HL-60 (cell line): ENCODE results near the gene LNPEP.

Experiments
- DNase-seq, 2 experiments: peaks; one replicate each; pipeline ENCODE4 v3.0.0-alpha.2; 2010 to 2020; ENCODE audit warnings: low read depth in 1 of 2, low spot score in 1 of 2
- H3K27ac ChIP-seq: fragments of 250-450 bp; sonication (Bioruptor Pico); replicated peaks from 2 replicates; pipeline ENCODE4 v1.5.1; 2020; ENCODE audit warnings: mild to moderate bottlenecking, moderate library complexity
- H3K27me3 ChIP-seq: fragments of 250-450 bp; sonication (Bioruptor Pico); 2 replicates; pipeline ENCODE4 v1.5.1; 2021; ENCODE audit warnings: mild to moderate bottlenecking, moderate library complexity; ENCODE audit not compliant: insufficient read depth, poor library complexity, severe bottlenecking
- H3K4me3 ChIP-seq: replicated peaks from 2 replicates; pipeline ENCODE4 v1.5.1; 2011; ENCODE audit warnings: mild to moderate bottlenecking, control low read depth, low read length; ENCODE audit not compliant: insufficient read depth
- GABPA ChIP-seq: IDR thresholded peaks from 2 replicates; pipeline ENCODE4 v1.6.1; 2012; ENCODE audit warnings: low read depth
- POLR2AphosphoS5 ChIP-seq: IDR thresholded peaks from 2 replicates; pipeline ENCODE4 v1.6.1; 2012; ENCODE audit warnings: low read depth
- SPI1 ChIP-seq: IDR thresholded peaks from 2 replicates; pipeline ENCODE4 v1.6.1; 2012; ENCODE audit warnings: low read depth, mild to moderate bottlenecking, borderline replicate concordance
- TF ChIP-seq, protein P1 (sequence below): IDR thresholded peaks from one replicate; pipeline ENCODE4 v1.5.1; 2011; ENCODE audit warnings: low read length, control low read depth, inconsistent platforms; ENCODE audit not compliant: insufficient read depth
- TF ChIP-seq, protein P2 (sequence below): IDR thresholded peaks from 2 replicates; pipeline ENCODE4 v1.6.1; 2012; ENCODE audit warnings: low read depth; ENCODE audit not compliant: insufficient replicate concordance

Gene LNPEP

GRCh38 chr5:96945144-96945897, 9.4 kb downstream of the LNPEP start:
- H3K27me3 ChIP-seq = no peaks in the 10 kb centered on the region
- H3K27ac ChIP-seq = no peak overlapping the region
- no peak overlapping the region for H3K4me3 ChIP-seq
- no peak for DNase-seq
- TF ChIP-seq SPI1 (no peak), GABPA (no peak)
- TF ChIP-seq, protein P1, sequence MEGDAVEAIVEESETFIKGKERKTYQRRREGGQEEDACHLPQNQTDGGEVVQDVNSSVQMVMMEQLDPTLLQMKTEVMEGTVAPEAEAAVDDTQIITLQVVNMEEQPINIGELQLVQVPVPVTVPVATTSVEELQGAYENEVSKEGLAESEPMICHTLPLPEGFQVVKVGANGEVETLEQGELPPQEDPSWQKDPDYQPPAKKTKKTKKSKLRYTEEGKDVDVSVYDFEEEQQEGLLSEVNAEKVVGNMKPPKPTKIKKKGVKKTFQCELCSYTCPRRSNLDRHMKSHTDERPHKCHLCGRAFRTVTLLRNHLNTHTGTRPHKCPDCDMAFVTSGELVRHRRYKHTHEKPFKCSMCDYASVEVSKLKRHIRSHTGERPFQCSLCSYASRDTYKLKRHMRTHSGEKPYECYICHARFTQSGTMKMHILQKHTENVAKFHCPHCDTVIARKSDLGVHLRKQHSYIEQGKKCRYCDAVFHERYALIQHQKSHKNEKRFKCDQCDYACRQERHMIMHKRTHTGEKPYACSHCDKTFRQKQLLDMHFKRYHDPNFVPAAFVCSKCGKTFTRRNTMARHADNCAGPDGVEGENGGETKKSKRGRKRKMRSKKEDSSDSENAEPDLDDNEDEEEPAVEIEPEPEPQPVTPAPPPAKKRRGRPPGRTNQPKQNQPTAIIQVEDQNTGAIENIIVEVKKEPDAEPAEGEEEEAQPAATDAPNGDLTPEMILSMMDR = no peak

DNA sequence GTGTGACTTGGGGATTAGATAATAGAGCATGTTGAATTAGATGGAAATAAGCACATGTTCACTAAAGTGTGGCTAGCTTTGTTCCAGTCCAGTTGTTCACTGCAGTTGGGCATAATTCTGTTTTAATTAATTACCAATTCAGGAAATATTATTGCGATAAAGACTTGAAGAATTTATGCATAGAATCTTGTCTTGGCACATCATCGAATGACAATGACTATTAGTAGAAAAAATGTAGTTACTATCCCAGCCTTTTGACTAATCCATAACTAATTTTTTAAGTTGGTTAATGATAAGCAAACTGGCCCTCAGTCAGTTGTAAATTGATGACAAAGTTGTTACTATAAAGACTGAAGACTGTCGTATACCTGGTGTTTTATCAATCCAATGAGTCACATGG, 10.5 kb downstream of the LNPEP start:
- DNase-seq = no peak
- TF ChIP-seq, protein P1 = no peak
- no peak for TF ChIP-seq POLR2AphosphoS5
- no peak for TF ChIP-seq SPI1
- no peak for TF ChIP-seq GABPA
- TF ChIP-seq, protein P2, sequence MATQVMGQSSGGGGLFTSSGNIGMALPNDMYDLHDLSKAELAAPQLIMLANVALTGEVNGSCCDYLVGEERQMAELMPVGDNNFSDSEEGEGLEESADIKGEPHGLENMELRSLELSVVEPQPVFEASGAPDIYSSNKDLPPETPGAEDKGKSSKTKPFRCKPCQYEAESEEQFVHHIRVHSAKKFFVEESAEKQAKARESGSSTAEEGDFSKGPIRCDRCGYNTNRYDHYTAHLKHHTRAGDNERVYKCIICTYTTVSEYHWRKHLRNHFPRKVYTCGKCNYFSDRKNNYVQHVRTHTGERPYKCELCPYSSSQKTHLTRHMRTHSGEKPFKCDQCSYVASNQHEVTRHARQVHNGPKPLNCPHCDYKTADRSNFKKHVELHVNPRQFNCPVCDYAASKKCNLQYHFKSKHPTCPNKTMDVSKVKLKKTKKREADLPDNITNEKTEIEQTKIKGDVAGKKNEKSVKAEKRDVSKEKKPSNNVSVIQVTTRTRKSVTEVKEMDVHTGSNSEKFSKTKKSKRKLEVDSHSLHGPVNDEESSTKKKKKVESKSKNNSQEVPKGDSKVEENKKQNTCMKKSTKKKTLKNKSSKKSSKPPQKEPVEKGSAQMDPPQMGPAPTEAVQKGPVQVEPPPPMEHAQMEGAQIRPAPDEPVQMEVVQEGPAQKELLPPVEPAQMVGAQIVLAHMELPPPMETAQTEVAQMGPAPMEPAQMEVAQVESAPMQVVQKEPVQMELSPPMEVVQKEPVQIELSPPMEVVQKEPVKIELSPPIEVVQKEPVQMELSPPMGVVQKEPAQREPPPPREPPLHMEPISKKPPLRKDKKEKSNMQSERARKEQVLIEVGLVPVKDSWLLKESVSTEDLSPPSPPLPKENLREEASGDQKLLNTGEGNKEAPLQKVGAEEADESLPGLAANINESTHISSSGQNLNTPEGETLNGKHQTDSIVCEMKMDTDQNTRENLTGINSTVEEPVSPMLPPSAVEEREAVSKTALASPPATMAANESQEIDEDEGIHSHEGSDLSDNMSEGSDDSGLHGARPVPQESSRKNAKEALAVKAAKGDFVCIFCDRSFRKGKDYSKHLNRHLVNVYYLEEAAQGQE = no peak
- H3K27ac ChIP-seq = no peak overlapping the region
- H3K4me3 ChIP-seq = no peak overlapping the region
- H3K27me3 ChIP-seq = no peaks in the 10 kb centered on the region

DNA sequence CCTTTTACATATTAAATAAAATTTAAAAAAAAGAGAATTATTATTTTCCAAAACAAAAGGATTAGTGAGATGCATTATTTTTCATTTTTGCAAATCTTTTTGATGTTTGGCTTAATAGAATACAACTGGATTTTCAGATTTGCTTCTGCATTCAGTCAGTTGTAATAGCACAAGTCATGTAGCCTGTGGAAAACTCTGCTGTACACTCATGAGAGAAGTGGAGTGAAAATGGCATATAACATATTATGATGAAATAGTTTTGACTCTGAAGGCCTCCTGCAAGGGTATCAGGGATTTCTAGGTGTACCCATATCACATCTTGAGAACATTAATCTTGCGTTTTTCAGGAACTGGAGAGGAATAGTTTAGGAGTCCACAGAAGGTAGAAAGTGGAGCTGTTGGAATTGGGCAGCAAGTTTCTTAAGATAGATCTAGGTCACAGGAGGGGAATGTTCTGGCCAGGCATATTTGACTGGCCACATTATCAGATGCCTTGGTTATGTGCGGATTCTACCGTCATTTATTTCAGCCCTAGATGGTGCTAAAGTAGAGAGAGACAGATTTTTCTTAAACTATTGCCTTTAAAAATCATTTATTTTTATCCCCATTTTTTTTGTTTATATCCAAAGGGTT, 16.4 kb downstream of the LNPEP start:
- no peak overlapping the region for H3K4me3 ChIP-seq
- H3K27me3 ChIP-seq = no peaks in the 10 kb centered on the region
- no peak overlapping the region for H3K27ac ChIP-seq
- no peak for DNase-seq
- TF ChIP-seq POLR2AphosphoS5 (no peak), GABPA (no peak), SPI1 (no peak)
- TF ChIP-seq, protein P1 = no peak
- TF ChIP-seq, protein P2 = no peak
